Prostate gland (tissue), 2 donors: ENCODE results near the gene IKZF4.
"Not testable (repeated sequence)": the region's sequence is repeated elsewhere in the genome, so short reads cannot be mapped to it uniquely, and the experiment has no call there.

Source experiments
- CTCF ChIP-seq, 4 experiments: fragments of 200-600 bp in 2 of 4; fragments of 450-650 bp in 2 of 4; sonication (generic) in 2 of 4; IDR thresholded peaks; 1 replicate in 3 of 4; 2 replicates in 1 of 4; pipeline ENCODE4 v1.5.1; 2016 to 2019; ENCODE audit warnings: antibody characterized with exemption in 4 of 4, mild to moderate bottlenecking in 2 of 4, moderate library complexity in 2 of 4
- POLR2AphosphoS5 ChIP-seq: sonication (generic); formaldehyde crosslinking; IDR thresholded peaks from one replicate; pipeline ENCODE4 v1.6.1; 2017; ENCODE audit warnings: antibody characterized with exemption

GRCh38 chr12:56003376-56003775, 17.5 kb upstream of the IKZF4 start:
- not testable (repeated sequence) for TF ChIP-seq CTCF (IDR thresholded peaks at IDR 0.05); POLR2AphosphoS5
